Measurements from ENCODE around the gene MITF.
"Not testable (repeated sequence)": the region's sequence is repeated elsewhere in the genome, so short reads cannot be mapped to it uniquely, and the experiment has no call there.

The MITF gene

DNA sequence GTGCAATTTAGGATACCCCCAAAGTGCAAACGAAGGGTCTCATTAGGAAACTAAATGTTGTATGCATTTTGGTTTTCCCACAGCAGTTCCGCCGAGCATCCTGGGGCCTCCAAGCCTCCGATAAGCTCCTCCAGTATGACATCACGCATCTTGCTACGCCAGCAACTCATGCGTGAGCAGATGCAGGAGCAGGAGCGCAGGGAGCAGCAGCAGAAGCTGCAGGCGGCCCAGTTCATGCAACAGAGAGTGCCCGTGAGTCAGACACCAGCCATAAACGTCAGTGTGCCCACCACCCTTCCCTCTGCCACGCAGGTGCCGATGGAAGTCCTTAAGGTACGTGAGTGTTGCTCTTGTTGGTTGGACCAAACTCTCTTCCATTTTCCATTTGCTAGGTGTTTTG is 139.8 kb downstream of the MITF start:
- no peak for DNase-seq

DNA sequence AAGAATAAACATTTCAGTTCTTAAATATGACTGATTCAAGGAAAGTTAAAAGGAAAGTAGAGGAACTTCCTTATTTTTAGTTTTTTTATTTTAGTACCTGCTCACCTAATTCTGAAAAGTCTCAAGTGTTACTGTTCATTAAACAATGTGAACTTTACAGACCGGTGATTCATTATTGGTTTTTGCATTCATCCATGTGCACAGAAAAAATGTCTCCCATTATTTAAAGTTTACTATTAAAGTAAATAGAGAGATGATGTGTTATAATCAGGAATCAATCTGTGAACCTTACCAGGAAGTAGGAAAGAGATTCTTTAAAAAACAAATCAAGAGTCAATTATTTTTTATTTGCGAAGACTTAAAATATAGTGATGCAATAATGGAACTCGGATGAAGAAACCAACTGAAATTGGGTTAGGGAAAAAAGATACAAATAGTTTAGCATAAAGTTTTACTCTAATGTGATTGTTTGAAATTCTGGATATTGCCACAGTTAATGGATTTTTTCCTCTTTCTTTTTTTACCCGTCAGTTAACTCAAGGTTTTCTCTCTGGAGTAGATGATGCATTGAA is 140.9 kb downstream of the MITF start:
- DNase-seq = peak; percentile 25

DNA sequence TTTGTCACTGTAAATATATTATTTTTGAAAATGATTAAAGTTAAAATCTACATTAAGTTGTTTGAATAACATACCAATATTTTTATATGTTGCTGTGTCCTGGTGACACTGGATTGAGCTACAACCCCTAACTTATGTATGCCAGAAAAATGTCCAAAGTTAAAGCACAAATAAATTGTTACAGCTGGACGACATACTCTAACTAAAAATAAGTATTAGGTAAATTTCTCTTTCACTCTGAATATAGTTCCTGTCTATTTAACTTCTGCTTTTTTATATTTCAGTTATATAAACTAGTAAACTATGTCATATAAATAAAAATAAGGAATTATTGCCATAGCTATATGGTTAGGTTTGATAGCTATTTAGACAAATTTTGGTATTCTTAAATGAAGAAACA is 141.8 kb downstream of the MITF start:
- DNase-seq = no peak

DNA sequence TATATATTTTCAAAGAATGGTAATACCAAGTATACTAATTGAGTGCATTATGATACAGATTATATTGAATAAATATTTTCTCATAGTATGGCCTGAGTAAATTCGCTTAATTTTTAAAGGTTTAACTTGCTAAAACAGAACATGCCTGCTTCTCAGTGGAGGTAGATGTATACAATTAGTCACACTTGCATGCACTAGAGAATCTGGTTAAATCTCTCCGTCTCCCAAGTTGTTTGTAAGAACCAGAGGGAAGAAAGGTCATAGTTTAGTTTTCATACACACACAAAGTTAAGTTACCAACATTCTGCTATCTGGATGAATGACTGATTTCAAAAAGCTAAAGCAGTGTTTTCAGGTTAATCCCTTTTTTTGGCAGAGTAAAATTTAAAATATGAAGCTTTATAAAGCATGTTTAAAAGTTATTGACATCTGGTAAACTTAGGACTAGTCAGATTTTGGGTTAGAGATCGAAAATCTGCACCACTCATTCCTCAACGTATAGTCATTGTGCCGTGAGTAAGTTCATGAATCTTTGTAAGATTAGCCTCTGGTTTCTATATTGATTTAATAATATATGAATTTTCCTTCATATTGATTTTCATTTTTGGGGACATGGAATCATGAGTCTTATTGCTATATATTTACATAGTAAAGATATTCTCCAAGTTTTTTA is 142.6 kb downstream of the MITF start:
- no peak for DNase-seq

DNA sequence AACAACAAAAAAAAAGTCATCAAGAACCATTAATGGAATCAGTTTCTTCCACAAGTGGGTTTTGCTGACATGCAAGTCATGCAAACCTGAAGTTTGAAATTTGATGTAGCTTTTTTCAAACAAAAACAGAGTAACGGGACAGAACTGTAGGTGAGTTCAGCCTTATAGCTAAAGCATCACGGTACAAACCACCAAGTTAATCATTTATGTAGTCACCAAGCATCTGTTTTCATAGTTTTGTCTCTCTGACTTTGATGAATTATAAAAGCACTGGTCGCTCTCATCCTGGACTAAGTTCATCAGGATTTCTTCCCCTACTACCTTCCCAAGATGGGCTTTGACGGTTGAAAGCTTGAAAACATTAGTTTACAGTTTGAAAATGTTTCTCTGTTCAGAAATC is 143.3 kb downstream of the MITF start:
- peak; percentile 81 for DNase-seq

DNA sequence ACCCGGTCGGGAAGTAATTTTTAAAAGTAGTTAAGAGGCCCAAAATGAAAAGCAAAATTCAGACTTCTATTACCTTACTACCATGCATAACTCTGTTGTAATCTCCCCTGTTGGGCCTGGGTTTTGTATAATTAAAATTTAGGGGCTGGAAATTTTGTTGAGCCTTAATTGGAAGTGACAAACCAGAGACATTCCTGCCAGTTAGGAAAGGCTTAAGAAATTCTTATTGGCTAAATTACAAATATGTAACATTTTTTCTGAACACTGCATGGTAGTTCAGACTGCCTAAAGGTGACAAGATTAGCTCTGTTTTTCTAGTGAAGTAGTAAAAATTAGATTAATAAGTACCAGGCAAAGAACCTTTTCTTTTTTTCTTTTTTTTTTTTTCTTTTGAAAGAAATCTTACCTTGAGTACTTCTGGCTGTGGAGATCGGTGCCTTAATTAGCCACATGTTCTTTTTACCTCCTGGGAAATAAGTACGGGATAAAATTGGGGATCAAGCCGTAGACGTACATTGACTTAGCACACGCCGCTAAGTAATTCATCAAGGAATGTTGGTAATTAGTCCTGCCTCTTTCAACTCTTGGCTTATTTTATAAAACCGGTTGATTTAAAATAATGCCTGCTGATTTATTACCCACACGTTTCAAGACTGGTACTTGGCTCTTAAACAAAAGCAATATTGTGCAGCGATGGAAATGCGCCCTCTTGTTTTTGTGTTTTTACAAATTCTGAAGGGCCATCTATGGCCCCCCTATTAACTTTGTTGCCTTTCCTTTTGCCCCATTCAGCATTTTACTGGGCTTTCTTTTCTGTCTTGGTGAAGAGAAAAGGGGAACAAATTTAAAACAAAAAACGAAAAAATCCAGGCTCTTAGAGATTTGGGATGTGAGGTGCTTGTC is 149.0 kb downstream of the MITF start:
- no peak for DNase-seq

DNA sequence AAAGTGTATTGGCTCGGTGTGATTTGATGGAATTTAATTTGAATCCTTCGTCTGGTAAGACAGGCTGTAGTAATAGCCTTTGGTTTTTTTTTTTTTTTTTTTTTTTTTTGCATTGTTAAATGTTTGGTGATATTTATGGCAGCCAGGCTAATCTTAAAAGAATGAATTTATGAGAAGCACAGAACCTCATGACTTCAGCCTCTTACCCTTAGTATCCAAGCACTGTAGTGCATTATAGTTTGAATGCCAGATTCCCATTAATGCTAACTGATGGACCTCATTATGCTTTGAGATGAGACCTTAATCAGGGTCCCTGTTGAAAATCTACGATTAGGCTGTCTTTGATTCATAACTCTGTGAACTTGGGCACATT is 149.7 kb downstream of the MITF start:
- no peak for DNase-seq

DNA sequence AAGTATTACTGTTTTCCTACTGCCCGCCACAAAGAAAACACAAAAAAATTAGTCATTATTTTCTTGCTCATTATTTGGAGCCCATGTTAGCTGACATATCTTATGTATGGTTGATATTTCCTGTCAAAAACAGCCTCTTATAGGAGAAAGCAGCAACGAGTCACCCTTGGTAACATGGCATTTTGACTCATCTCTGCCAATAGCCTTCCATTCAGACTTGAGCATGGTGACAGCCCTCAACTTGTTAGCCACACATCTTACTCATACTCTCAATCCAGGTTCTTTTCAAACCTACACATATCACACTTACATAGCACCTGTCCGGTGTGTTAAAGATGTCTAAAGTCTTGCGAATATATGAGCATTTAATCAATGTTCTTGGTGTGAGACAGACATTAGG is 150.8 kb downstream of the MITF start:
- DNase-seq = peak; percentile 64

DNA sequence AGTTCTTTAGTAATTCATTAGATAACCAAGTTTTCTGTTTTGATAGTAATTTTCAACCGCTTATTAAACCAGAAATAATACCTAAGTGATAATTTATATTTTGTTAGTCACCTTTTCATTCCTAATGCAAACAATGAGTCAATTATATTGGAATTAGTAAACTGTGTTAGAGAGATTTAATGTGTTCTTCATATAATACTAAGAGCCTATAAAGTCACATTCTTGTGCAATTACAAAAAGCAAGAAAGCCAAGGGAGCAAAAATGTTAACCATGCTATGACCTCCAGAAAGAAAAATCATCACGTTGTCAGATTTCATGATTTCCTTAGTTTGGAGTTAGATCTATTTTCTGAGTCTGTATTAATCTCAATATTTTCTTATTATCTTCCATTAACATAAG is 151.4 kb downstream of the MITF start:
- peak; percentile 44 for DNase-seq

DNA sequence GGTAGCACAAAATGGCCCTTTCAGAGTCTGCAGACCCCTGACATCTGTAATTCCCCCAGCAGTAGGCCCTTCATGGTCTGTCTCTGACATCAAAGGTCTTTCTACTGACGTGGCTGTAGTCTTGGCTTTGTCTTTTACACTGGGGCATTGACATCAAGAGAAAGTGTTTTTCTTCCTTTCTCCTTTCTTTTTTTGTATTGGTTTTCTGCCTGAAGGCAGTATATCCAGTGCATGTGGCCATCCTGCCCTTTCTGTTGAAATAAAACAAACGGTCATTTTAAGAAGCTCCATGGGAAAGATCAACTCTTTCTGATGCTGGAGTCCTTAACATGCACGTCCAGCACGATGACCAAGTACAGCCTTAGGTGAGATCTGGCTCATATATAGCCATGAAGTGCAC is 153.4 kb downstream of the MITF start:
- no peak for DNase-seq

DNA sequence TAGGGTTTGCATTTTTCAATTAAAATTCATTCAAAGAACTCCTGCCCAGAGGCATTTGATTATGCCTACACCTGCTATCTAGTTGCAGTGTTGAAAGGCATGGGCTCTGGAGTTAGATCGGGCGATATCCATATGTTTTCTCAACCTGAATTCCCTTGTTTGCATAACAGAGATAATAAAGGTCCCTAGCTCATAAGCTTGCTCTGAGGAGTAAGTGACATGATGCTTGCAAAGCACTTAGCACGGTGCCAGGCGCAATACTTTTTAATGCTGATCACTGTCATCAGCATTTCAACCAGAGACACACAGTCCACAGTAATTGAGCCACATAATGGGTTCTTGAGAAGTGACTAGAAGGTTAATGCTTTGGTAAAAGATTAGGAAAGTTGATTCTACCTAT is 154.0 kb downstream of the MITF start:
- DNase-seq = no peak

DNA sequence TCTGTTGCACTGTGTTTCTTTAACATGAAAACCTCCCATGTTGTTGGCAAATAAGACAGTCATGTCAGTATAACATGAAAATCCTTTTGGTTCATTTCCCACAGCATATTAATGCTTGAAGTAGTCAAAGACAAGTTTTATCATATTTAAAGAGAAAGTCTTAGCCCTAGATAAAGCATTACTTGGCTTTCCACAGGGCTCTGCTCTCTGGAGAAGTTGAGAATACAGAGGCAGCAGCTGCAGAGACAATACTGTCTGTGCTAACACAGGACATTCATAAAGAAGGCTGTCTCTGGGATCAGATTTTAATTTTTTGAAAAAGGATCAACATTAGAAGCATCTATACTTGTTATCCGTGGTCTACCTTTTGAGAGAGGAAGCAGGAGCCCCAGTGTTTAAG is 156.8 kb downstream of the MITF start:
- no peak for DNase-seq

DNA sequence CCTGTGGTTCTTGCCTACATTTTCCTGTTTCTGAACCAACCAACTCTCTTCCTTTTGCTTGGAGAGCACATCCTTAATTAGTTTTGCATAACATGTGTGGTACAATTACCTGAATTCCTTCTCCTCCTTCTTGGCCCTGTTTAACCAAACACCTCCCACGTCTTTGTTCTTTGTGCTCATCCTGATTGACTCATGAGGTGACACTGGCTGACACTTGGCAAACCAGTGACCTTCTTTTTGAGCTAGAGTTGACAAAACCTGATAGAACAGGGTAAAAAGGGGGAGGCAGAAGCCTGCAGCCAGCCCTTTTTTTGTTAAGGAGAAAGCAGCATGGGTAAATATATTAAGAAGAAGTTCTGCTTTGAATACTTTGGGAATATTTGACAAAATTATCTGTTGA is 161.1 kb downstream of the MITF start:
- DNase-seq = peak; percentile 17

DNA sequence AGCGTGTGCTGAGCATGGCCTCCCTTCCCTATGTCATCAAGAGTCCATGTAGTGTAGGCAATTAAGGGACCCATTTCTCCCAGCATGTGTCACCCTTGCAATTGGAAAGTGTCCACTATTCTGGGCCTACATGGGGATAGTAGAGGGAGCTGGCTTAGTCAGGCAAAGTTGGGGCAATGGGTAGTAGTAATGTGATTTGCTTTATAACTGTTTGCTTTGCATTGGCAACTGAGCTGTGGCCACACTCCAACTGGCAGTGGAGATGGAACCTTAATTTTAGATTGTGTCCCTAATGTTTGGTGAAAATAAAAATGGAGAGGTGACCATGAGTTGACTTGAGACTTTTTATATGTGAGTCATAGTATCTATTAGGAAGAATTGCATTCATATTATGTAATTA is 162.5 kb downstream of the MITF start:
- no peak for DNase-seq

DNA sequence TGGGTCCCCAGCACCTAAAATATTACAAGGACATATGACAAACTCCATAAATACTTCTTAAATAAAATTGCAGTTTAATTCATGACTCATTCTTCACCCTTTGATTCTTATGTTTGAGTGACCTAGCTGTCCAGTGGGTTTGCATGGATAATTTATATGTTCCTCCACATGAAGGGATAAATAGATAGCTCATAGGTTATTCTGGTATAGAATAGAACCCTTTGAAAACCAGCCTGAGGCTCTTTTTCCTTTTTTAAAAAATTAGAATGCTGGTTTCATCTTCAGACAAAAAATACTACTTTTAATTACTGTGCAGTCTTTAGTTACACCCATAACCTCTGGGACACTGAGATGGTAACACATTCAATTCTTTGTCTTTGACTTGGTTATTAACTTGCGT is 163.1 kb downstream of the MITF start:
- no peak for DNase-seq

DNA sequence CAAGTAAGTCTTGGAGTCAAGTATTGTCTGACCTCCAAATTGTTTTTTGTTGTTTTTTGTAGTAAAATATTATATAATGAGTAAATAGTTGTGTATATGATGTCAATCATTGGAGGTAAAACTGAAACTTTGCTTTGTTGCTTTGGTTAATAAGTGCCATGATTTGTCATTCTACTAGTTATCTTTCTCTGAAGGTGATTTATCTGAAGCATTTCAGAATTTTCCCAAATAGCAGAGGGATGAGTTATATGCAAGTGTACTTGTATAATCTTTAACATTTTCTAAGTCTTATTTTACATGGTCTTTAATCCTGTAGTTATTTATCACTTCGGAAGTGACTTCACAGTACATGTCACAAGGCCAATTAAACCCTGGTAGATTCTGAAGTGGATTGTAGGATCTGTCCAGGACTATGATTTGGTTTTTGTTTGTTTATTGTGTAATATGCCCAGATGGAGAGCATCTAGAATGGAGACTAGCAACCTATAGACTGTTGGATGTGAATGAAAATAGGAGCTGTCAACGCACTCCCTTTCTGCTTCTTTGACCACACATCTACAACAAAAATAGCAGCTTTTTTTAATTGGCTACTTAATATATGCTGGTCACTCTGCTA is 167.2 kb downstream of the MITF start:
- DNase-seq = peak; percentile 90

DNA sequence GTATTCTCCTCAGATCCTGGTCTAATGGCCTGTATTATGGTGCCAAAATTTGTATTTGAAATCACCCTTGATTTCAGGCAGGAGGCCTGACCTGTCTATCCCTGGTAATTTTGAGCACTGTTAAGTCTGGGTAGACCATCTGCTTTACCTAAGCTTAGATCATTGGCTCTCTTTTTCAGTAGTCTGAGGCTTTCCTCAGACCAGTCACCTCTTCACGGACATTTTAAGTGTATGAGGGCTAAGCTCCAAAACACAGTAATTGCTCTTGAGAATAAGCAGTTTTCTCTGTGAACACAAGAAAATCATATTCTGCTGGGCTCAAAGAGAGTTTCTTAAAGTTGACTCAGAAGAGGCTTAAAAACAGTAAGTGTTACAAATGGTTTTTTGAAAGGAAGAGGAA is 168.3 kb downstream of the MITF start:
- no peak for DNase-seq

DNA sequence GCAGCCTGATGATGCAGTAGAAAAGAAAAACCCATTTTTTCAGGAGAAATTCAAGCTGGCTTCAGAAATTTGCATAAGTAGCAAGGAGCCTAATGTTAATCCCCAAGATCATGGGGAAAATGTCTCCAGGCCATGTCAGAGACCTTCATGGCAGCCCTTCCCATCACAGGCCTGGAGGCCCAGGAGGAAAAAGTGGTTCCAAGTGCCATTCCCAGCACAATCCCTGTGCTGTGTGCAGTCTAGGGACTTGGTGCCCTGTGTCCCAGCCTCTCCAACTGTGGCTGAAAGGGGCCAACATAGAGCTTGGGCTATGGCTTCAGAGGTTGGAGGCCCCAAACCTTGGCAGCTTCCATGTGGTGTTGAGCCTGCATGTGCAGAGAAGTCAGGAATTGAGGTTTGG is 170.6 kb downstream of the MITF start:
- DNase-seq = not testable (repeated sequence)

DNA sequence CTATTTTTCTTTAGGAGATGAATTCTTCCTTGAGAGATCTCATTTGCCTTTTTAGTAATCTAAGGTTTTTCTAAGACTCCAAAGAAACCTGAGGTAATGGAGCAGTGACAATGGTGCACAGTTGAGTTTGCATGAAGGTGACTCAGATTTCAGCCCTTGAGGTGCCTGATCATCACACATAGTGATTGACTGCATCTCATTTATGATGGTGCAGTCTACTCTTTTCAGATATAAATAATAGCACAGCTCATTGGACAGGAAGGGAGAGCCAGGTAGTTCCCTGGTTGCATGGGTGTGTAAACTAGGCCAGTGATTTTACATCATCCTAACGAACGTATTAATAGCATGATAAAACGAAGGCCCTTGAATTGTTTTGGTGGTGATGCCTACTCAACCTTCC is 174.2 kb downstream of the MITF start:
- DNase-seq = no peak

DNA sequence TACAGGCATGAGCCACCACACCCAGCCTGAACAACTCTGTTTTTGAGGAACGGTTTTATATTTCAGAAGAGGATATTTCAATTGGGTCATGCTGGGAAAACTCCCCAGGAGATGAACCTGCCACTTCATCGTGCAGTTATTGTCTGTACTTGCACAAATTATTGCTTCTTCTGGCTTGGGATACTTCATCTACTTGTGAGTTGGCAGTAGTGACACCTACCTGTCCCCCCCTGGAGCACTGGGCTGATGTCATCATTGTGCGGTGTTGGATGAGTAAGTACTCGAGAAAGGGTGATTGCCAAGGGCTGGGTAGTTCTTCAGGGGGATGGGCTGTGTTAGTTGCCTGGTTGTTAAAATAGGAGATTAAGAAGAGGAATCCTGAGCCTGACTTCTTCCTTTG is 175.1 kb downstream of the MITF start:
- DNase-seq = no peak

DNA sequence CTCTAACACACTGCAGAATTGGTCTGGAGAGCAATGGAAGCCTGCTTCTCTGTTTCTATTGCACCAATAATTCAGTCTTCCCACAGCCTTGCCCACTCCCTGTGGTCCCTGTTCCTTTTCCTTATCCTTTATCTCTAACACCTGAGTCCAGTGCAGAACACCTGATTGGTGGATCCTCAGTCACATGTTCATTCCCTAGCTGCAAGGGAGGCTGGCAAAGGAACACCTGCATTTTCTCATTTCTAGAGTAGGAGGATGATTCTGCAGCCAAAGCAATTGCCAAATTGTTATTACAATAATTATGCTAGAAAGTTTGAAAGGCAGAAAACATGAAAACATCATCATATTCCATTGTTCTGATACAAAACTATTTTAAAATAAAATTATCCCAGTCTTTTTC is 176.5 kb downstream of the MITF start:
- DNase-seq = no peak

DNA sequence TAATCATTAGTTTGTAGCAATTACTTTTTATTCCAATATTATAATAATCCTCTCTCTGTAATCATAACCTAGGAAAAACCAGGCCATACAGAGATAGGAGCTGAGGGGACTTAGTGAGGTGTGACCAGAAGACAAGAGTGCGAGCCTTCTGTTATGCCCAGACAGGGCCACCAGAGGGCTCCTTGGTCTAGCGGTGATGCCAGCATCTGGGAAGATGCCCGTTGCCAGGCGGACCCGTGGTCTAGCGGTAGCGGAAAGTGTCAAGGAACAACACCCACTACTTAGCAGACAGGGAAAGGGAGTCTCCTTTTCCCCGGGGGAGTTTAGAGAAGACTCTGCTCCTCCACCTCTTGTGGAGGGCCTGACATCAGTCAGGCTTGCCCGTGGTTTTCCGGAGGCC is 180.7 kb downstream of the MITF start:
- DNase-seq = not testable (repeated sequence)

DNA sequence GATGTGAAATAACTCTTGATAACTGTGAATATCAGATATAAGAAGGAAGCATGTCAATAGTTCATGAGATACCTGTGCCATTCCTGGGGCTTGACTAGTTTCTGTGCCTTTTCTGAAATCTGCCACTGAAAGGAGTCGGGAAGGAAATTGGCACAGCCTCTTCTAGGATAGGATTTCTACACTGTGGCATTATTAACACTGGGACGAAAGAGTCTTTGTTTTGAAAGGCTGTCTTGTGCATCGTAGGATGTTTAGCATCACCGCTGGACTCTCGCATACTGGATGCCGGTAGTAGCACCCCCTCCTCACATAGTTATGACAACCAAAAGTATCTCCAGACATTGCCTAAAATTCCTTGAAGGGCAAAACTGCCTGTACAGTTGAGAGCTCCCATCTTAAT is 182.4 kb downstream of the MITF start:
- DNase-seq = no peak

DNA sequence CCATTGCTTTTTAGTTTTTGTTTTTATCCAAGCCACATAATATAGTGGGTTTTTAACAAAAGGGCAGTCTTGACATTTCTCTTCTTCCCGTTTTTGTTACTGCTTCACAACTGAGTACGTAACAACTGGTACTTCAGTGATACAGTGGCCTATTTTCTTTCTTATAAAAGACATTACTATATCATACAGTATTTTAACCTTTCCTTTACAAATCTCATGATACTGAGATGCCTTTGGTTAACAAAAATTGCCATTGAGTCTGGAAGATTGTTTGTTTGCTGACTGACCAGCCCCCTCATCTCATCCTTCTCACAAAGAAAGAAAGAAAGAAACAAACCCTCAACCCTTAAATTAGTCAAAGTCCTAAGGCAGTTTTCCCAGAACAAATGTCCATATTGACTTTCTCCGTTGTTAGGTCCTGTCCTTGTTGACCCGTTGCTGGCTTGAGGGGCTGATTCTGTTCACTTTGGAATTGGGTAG is 183.3 kb downstream of the MITF start:
- DNase-seq = no peak
